H1 (cell line): Measurements from ENCODE around the gene SIGLEC7.

Experiments
- EP300 ChIP-seq, 2 experiments: IDR thresholded peaks; 1 replicate in 1 of 2; 2 replicates in 1 of 2; pipeline ENCODE4 v1.6.1; 2011 to 2012; ENCODE audit warnings: low read depth in 2 of 2, low read length in 2 of 2, mild to moderate bottlenecking in 2 of 2, borderline replicate concordance in 1 of 2, inconsistent platforms in 1 of 2, moderate library complexity in 1 of 2
- EZH2 ChIP-seq: fragments of 200-600 bp; sonication (generic); IDR thresholded peaks from 2 replicates; pipeline ENCODE4 v1.7.1; 2012; ENCODE audit warnings: low read depth, mild to moderate bottlenecking, moderate library complexity, low read length, inconsistent platforms; ENCODE audit not compliant: severe bottlenecking
- GABPA ChIP-seq: IDR thresholded peaks from 2 replicates; pipeline ENCODE4 v1.6.1; 2011; ENCODE audit warnings: mild to moderate bottlenecking, low read length, moderate library complexity, borderline replicate concordance; ENCODE audit not compliant: insufficient read depth
- JUN ChIP-seq: IDR thresholded peaks from 2 replicates; pipeline ENCODE4 v1.6.1; 2011; ENCODE audit warnings: low read depth, mild to moderate bottlenecking, improper control_type of control experiment, low read length
- JUND ChIP-seq: IDR thresholded peaks from 2 replicates; pipeline ENCODE4 v1.6.1; 2011; ENCODE audit warnings: mild to moderate bottlenecking, improper control_type of control experiment, low read length
- KDM1A ChIP-seq: fragments of 200-600, 300-600 bp; sonication (generic); IDR thresholded peaks from 2 replicates; pipeline ENCODE4 v1.7.1; 2016; ENCODE audit warnings: mild to moderate bottlenecking, low read length, borderline replicate concordance
- POLR2A ChIP-seq, 2 experiments: IDR thresholded peaks; 1 replicate in 1 of 2; 2 replicates in 1 of 2; pipeline ENCODE4 v1.6.1; 2011; ENCODE audit warnings: low read depth in 2 of 2, low read length in 2 of 2, mild to moderate bottlenecking in 2 of 2; ENCODE audit errors: control extremely low read depth in 1 of 2
- SIN3A ChIP-seq, 2 experiments: IDR thresholded peaks in 1 of 2; conservative IDR thresholded peaks in 1 of 2; 2 replicates each; pipeline ENCODE4 v1.6.1; 2011 to 2012; ENCODE audit warnings: low read length in 2 of 2, improper control_type of control experiment in 1 of 2, low read depth in 1 of 2, mild to moderate bottlenecking in 1 of 2
- SIX5 ChIP-seq: IDR thresholded peaks from 2 replicates; pipeline ENCODE4 v1.6.1; 2011; ENCODE audit warnings: mild to moderate bottlenecking, low read depth, low read length
- SP4 ChIP-seq: IDR thresholded peaks from 2 replicates; pipeline ENCODE4 v1.6.1; 2012; ENCODE audit warnings: low read length, inconsistent platforms
- ZNF274 ChIP-seq: IDR thresholded peaks from 2 replicates; pipeline ENCODE4 v1.7.0; 2012; ENCODE audit warnings: low read length, borderline replicate concordance; ENCODE audit errors: extremely low read depth
- TF ChIP-seq, protein P1 (sequence below), 3 experiments: IDR thresholded peaks; 1 replicate in 2 of 3; 2 replicates in 1 of 3; pipeline versions ENCODE4 v1.5.1 to v1.6.1; 2011; ENCODE audit warnings: low read length in 3 of 3, mild to moderate bottlenecking in 3 of 3, inconsistent platforms in 2 of 3, low read depth in 1 of 3, moderate library complexity in 1 of 3; ENCODE audit not compliant: insufficient read depth in 1 of 3; ENCODE audit errors: control extremely low read depth in 1 of 3

- TF ChIP-seq, protein P1, sequence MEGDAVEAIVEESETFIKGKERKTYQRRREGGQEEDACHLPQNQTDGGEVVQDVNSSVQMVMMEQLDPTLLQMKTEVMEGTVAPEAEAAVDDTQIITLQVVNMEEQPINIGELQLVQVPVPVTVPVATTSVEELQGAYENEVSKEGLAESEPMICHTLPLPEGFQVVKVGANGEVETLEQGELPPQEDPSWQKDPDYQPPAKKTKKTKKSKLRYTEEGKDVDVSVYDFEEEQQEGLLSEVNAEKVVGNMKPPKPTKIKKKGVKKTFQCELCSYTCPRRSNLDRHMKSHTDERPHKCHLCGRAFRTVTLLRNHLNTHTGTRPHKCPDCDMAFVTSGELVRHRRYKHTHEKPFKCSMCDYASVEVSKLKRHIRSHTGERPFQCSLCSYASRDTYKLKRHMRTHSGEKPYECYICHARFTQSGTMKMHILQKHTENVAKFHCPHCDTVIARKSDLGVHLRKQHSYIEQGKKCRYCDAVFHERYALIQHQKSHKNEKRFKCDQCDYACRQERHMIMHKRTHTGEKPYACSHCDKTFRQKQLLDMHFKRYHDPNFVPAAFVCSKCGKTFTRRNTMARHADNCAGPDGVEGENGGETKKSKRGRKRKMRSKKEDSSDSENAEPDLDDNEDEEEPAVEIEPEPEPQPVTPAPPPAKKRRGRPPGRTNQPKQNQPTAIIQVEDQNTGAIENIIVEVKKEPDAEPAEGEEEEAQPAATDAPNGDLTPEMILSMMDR (IDR thresholded peaks at IDR 0.05; ENCODE audit: control extremely low read depth in 1 of 3, insufficient read depth in 1 of 3, low read depth in 1 of 3, low read length in 3 of 3) = no peak
- no peak for TF ChIP-seq EP300 (IDR thresholded peaks at IDR 0.05; ENCODE audit: borderline replicate concordance in 1 of 2, low read depth in 2 of 2, low read length in 2 of 2)
- no peak for TF ChIP-seq POLR2A (IDR thresholded peaks at IDR 0.05; ENCODE audit: control extremely low read depth in 1 of 2, low read depth in 2 of 2, low read length in 2 of 2)
- no peak for TF ChIP-seq GABPA
- no peak for TF ChIP-seq KDM1A
- TF ChIP-seq ZNF274 = no peak
- no peak for TF ChIP-seq SP4
- no peak for TF ChIP-seq EZH2
- no peak for TF ChIP-seq SIX5
- no peak for TF ChIP-seq JUND
- no peak for TF ChIP-seq JUN
- TF ChIP-seq SIN3A (conservative IDR thresholded peaks at IDR 0.05 in 1 of 2, IDR thresholded peaks at IDR 0.05 in 1 of 2; ENCODE audit: low read depth in 1 of 2, low read length in 2 of 2) = no peak
Measured at GRCh38 chr19:51179256-51179655, 37.2 kb downstream of the SIGLEC7 start.
